Measurements from ENCODE around the gene PMS2.
"Not testable (repeated sequence)": the region's sequence is repeated elsewhere in the genome, so short reads cannot be mapped to it uniquely, and the experiment has no call there.

Gene PMS2

DNA sequence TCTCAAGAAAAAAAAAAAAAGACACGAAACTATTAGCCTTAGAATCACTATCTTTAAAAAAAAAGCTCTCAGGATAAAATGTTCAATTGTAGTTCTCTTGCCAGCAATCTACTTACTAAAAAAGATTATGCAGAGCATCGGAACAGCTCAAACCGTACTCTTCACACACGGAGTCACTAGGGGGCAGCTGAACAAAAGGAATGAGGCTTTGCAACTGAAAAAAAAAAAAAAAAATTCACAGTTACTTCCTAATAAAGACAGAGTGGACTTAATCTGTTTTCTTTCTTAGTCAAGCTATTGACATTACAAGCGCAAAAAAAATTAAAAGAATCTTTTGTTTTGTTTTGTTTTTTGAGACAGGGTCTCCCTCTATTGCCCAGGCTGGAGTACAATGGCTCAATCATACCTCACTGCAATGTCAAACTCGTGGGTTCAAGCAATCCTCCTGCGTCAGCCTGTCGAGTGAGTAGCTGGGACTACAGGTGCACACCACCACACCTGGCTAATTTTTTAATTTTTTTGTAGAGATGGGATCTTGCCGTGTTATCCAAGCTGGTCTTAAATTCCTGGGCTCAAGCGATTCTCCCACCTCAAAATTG is 11.5 kb downstream of the PMS2 start:
- no peaks in the 10 kb centered on the region for H3K27me3 ChIP-seq (ENCODE audit: low read depth, low read length)
- no peaks in the 10 kb centered on the region for H3K4me1 ChIP-seq (ENCODE audit: low read length)
- H3K9me3 ChIP-seq (ENCODE audit: insufficient read depth, low read length), result no peaks in the 10 kb centered on the region
- H2AFZ ChIP-seq (ENCODE audit: low read depth, low read length), result no peak overlapping the region
- peaks cover 10% of the 10 kb centered on the region for H3K36me3 ChIP-seq (replicated peaks; ENCODE audit: low read depth, low read length)
- no peaks in the 10 kb centered on the region for H4K20me1 ChIP-seq (ENCODE audit: insufficient read depth, low read length)
- H3K4me2 ChIP-seq (ENCODE audit: low read length), result no peak overlapping the region
- H3K27ac ChIP-seq (ENCODE audit: low read length), result no peak overlapping the region
- TF ChIP-seq EZH2phosphoT487 (IDR thresholded peaks at IDR 0.05; ENCODE audit: low read depth), result no peak
- TF ChIP-seq, protein P1, sequence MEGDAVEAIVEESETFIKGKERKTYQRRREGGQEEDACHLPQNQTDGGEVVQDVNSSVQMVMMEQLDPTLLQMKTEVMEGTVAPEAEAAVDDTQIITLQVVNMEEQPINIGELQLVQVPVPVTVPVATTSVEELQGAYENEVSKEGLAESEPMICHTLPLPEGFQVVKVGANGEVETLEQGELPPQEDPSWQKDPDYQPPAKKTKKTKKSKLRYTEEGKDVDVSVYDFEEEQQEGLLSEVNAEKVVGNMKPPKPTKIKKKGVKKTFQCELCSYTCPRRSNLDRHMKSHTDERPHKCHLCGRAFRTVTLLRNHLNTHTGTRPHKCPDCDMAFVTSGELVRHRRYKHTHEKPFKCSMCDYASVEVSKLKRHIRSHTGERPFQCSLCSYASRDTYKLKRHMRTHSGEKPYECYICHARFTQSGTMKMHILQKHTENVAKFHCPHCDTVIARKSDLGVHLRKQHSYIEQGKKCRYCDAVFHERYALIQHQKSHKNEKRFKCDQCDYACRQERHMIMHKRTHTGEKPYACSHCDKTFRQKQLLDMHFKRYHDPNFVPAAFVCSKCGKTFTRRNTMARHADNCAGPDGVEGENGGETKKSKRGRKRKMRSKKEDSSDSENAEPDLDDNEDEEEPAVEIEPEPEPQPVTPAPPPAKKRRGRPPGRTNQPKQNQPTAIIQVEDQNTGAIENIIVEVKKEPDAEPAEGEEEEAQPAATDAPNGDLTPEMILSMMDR (IDR thresholded peaks at IDR 0.05; ENCODE audit: low read depth, low read length), result peak; percentile 43
- H3K4me3 ChIP-seq (ENCODE audit: low read length), result no peak overlapping the region
- no peak overlapping the region for H3K9ac ChIP-seq (ENCODE audit: low read length)
- no peaks in the 10 kb centered on the region for H3K79me2 ChIP-seq (ENCODE audit: low read length)

DNA sequence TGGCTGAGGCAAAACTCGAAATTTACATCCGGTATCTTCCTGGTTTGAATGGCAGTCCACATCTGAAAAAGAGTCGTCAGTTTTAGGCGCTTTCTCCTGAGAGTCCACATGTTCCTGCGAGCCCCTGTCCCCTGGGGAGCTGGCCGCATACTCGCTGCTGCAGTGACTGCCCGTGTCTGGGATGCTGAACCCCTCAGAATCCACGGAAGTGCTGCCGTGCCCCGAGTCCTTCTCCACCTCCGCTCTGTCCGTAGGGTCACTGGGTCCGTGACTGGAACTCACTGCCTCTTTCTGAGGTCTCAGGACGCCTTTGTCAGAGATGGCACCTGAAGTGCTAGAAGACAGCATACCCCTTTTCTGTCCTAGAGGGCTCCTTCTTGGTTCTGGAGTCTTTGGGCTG is 21.8 kb downstream of the PMS2 start:
- not testable (repeated sequence) for H3K27ac ChIP-seq (ENCODE audit: low read length); H3K4me1 ChIP-seq (ENCODE audit: low read length); H2AFZ ChIP-seq (ENCODE audit: low read depth, low read length); H3K4me3 ChIP-seq (ENCODE audit: low read length); H3K27me3 ChIP-seq (ENCODE audit: low read depth, low read length); H3K79me2 ChIP-seq (ENCODE audit: low read length); H3K9me3 ChIP-seq (ENCODE audit: insufficient read depth, low read length); H3K36me3 ChIP-seq (replicated peaks; ENCODE audit: low read depth, low read length); H3K4me2 ChIP-seq (ENCODE audit: low read length); H3K9ac ChIP-seq (ENCODE audit: low read length); H4K20me1 ChIP-seq (ENCODE audit: insufficient read depth, low read length)

DNA sequence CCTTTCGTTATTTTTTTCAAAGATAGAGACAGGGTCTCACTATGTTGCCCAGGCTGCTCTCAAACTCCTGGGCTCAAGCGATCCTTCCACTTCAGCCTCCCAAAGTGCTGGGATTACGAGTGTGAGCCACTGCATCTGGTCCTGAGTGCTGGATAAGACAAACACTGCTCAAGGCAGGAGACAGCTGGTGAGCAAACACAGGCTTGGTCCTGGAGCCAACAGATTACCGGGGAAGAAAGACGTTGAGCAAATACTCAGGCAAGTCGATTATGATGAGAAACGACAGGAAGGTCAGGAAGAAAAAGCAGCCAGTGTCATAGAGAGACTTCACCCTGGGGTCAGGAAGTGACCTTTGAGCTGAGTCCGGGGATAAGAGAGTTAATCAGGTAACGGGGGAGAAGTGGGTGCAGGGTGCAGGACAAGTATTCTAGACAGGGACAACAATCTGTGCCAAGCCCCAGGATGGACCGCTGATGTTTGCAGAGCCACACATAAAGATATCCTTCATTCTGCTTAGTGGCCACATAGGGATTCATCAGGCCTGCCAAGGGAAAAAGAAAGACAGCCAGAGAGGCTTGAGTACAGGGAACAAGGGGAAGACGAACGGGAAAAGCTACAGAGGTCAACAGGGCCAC is 29.1 kb downstream of the PMS2 start:
- not testable (repeated sequence) for H3K36me3 ChIP-seq (replicated peaks; ENCODE audit: low read depth, low read length); H3K4me1 ChIP-seq (ENCODE audit: low read length); H3K9ac ChIP-seq (ENCODE audit: low read length); H3K27me3 ChIP-seq (ENCODE audit: low read depth, low read length); H3K4me3 ChIP-seq (ENCODE audit: low read length); H4K20me1 ChIP-seq (ENCODE audit: insufficient read depth, low read length); H3K4me2 ChIP-seq (ENCODE audit: low read length); H3K9me3 ChIP-seq (ENCODE audit: insufficient read depth, low read length); H3K27ac ChIP-seq (ENCODE audit: low read length); H2AFZ ChIP-seq (ENCODE audit: low read depth, low read length); H3K79me2 ChIP-seq (ENCODE audit: low read length)

DNA sequence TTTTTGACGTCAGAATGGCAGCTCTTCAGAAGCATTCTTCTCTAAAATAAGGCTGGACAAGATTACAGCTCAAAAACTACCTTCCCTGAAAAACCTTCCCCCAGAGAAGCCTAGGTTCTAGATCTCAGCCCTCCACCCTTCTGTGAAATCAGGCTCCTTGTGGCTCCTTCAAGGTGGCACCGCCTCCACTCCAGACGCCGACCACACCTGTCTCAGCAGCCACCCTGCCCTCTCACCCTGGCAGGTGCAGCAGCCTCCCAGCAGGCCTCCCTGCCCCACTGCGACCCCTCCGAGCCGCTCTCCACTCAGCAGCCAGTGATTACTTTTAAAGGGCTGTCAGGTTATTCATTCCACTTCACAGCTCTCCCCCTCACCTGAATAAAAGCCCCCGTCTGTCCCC is 35.3 kb downstream of the PMS2 start:
- not testable (repeated sequence) for H3K79me2 ChIP-seq (ENCODE audit: low read length); H3K27me3 ChIP-seq (ENCODE audit: low read depth, low read length); H3K4me3 ChIP-seq (ENCODE audit: low read length); H3K27ac ChIP-seq (ENCODE audit: low read length); H3K4me1 ChIP-seq (ENCODE audit: low read length); H4K20me1 ChIP-seq (ENCODE audit: insufficient read depth, low read length); H2AFZ ChIP-seq (ENCODE audit: low read depth, low read length); H3K9me3 ChIP-seq (ENCODE audit: insufficient read depth, low read length); H3K9ac ChIP-seq (ENCODE audit: low read length); H3K36me3 ChIP-seq (replicated peaks; ENCODE audit: low read depth, low read length); H3K4me2 ChIP-seq (ENCODE audit: low read length)

DNA sequence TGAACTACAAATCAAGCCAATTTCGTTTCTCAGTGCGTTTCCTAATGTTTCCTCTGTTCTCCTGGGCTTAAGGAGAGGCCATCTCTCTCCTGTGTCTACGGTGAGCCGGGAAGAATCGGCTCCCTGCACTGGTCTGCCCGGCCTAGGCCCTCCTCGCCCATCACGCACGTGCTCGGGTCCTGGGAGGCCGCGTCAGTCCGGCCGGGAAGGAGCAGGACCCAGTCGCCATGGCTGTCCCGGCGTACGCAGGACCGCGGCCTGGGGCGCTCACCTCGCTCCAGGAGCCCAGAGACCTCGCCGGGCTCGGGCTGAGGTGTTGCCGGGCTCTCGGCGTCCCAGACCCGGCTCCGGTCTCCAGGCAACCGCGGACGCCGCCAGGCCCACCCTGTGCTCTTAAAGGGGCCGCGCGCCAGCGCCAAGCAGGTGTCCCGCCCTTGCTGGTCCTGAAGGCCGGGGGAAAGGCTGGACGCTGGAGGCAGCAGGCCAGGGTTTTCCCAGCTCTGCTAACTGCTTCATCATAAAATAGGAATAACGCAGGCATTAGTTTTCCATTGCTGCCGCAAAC is 38.4 kb downstream of the PMS2 start, which contains the start of gene RSPH10B:
TSS of gene RSPH10B (minus strand) at position 343 of the 565 bp plus-strand sequence. CDS start 3,573 bp downstream, outside the sequence.
- H3K27me3 ChIP-seq (ENCODE audit: low read depth, low read length); H3K79me2 ChIP-seq (ENCODE audit: low read length); H3K4me2 ChIP-seq (ENCODE audit: low read length); H3K4me3 ChIP-seq (ENCODE audit: low read length); H3K4me1 ChIP-seq (ENCODE audit: low read length); H4K20me1 ChIP-seq (ENCODE audit: insufficient read depth, low read length); H3K9ac ChIP-seq (ENCODE audit: low read length); H3K9me3 ChIP-seq (ENCODE audit: insufficient read depth, low read length); H3K36me3 ChIP-seq (replicated peaks; ENCODE audit: low read depth, low read length); H3K27ac ChIP-seq (ENCODE audit: low read length); H2AFZ ChIP-seq (ENCODE audit: low read depth, low read length): not testable (repeated sequence)

DNA sequence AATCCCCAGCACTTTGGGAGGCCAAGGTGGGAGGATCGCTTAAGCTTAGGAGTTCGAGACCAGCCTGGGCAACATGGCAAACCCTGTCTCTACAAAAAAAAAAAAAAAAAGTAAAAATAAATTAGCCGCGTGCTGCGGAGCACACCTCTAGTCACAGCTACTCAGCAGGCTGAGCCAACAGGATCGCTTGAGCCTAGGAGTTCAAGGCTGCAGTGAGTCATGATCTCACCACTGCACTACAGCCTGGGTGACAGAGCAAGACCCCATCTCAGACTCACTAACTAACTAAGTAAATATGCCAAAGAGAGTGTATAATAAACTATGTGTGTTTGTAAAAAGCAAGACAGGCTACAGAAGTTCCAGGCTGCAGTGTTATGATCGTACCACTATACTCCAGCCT is 45.0 kb downstream of the PMS2 start:
- not testable (repeated sequence) for H3K27ac ChIP-seq (ENCODE audit: low read length); H3K27me3 ChIP-seq (ENCODE audit: low read depth, low read length); H3K4me1 ChIP-seq (ENCODE audit: low read length); H3K9ac ChIP-seq (ENCODE audit: low read length); H2AFZ ChIP-seq (ENCODE audit: low read depth, low read length); H3K4me3 ChIP-seq (ENCODE audit: low read length); H3K36me3 ChIP-seq (replicated peaks; ENCODE audit: low read depth, low read length); H3K4me2 ChIP-seq (ENCODE audit: low read length); H4K20me1 ChIP-seq (ENCODE audit: insufficient read depth, low read length); H3K79me2 ChIP-seq (ENCODE audit: low read length); H3K9me3 ChIP-seq (ENCODE audit: insufficient read depth, low read length)

DNA sequence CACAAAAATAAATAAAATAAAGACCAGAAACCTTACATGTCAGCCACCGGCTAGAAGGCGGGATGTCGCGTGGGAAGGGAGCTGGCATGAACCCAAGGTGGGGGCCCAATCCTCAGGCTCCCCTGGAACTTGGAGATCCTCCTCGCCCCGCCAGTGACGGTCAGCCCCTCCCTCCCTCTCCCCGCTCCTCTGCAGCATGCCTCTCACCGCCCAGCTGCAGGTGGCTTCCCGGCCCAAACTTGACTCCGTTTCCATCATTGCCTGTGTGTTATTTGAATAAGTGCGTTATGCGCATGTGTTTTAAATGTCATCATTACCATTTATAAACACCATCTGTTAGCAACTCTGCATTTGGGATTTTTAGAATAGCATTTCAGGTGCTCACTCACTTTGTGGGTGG is 45.6 kb downstream of the PMS2 start:
- H3K4me2 ChIP-seq (ENCODE audit: low read length); H4K20me1 ChIP-seq (ENCODE audit: insufficient read depth, low read length); H3K27ac ChIP-seq (ENCODE audit: low read length); H2AFZ ChIP-seq (ENCODE audit: low read depth, low read length); H3K4me1 ChIP-seq (ENCODE audit: low read length); H3K27me3 ChIP-seq (ENCODE audit: low read depth, low read length); H3K9ac ChIP-seq (ENCODE audit: low read length); H3K4me3 ChIP-seq (ENCODE audit: low read length); H3K36me3 ChIP-seq (replicated peaks; ENCODE audit: low read depth, low read length); H3K79me2 ChIP-seq (ENCODE audit: low read length); H3K9me3 ChIP-seq (ENCODE audit: insufficient read depth, low read length): not testable (repeated sequence)

DNA sequence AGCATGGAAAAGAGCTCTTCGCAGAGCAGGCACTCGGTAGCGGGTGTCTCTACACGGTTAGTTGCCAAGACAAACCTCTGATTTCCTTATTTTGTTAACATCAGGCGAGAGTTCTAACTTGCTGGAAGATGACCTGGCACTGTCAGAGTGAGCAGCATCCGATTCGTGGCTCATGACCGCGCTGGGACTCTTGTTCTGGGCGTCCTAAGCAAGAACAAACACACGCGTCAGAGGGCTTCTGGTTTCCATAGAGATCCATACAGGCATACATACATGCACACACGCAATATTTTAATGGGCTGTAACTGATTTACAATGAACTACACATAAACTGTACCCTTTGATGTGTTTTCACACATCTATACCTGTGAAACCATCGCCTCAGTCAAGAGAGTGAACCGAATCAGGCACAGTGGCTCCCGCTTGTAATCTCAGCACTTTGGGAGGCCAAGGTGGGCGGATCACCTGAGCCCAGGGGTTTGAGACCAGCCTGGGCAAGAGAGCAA is 73.9 kb downstream of the PMS2 start:
- not testable (repeated sequence) for H3K9ac ChIP-seq (ENCODE audit: low read length); H3K27me3 ChIP-seq (ENCODE audit: low read depth, low read length); H3K79me2 ChIP-seq (ENCODE audit: low read length); H3K9me3 ChIP-seq (ENCODE audit: insufficient read depth, low read length); H3K36me3 ChIP-seq (replicated peaks; ENCODE audit: low read depth, low read length); H3K4me1 ChIP-seq (ENCODE audit: low read length); H3K4me3 ChIP-seq (ENCODE audit: low read length); H3K4me2 ChIP-seq (ENCODE audit: low read length); H4K20me1 ChIP-seq (ENCODE audit: insufficient read depth, low read length); H2AFZ ChIP-seq (ENCODE audit: low read depth, low read length); H3K27ac ChIP-seq (ENCODE audit: low read length)

Data from OCI-LY3 (cell line).